Mucosa of rectum (tissue), 2 donors: ENCODE results near the gene STX16.

ENCODE experiments used
- H3K27ac ChIP-seq, 2 donors: one replicate each; pipeline ENCODE4 v1.7.0; 2013; ENCODE audit warnings: inconsistent platforms in 2 of 2, low read depth in 2 of 2, low read length in 2 of 2
- H3K27me3 ChIP-seq, 2 donors: one replicate each; pipeline ENCODE4 v1.7.0; 2013; ENCODE audit warnings: low read length in 2 of 2; ENCODE audit not compliant: control insufficient read depth in 2 of 2, insufficient read depth in 2 of 2
- H3K36me3 ChIP-seq, 2 donors: one replicate each; pipeline ENCODE4 v1.7.0; 2013; ENCODE audit warnings: low read length in 2 of 2; ENCODE audit not compliant: control insufficient read depth in 2 of 2, insufficient read depth in 2 of 2
- H3K4me1 ChIP-seq, 2 donors: one replicate each; pipeline ENCODE4 v1.7.0; 2013; ENCODE audit warnings: low read length in 2 of 2, mild to moderate bottlenecking in 1 of 2; ENCODE audit not compliant: control insufficient read depth in 2 of 2, insufficient read depth in 2 of 2
- H3K4me3 ChIP-seq, 2 donors: one replicate each; pipeline ENCODE4 v1.7.0; 2013; ENCODE audit warnings: low read length in 2 of 2
- H3K9ac ChIP-seq, 2 donors: one replicate each; pipeline ENCODE4 v1.7.0; 2013; ENCODE audit warnings: low read length in 2 of 2, low read depth in 1 of 2, mild to moderate bottlenecking in 1 of 2
- H3K9me3 ChIP-seq, 2 donors: one replicate each; pipeline ENCODE4 v1.7.0; 2013; ENCODE audit warnings: low read length in 2 of 2; ENCODE audit not compliant: control insufficient read depth in 2 of 2
- donor health status: healthy.
- donor health status: Normal muscosa, but diverticular disease.

STX16 gene

DNA sequence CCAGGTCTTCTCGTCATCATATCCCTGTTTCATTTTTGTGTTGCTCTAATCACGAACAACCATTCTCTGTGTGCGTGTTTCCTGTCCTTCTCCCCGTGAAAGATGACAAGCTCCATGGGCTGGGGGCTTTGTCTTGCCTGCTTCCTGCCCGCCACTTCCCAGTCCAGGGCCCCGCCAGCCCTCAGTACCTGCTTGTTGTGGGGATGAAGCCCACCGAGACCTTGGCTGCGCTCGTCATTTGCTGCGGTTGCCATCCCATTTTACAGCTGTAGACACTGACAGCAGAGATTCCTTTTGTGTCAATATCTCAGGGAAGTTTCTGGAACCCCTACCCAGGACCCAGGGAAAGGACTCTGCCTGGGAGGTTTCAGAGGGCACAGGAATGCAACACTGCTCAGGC, 40.3 kb upstream of the STX16 start:
- Histone ChIP-seq H3K4me1 (no peaks in the 10 kb centered on the region), H3K9ac (no peak overlapping the region), H3K36me3 (no peaks in the 10 kb centered on the region), H3K4me3 (no peak overlapping the region), H3K27me3 (no peaks in the 10 kb centered on the region), H3K27ac (no peak overlapping the region), H3K9me3 (no peaks in the 10 kb centered on the region)

DNA sequence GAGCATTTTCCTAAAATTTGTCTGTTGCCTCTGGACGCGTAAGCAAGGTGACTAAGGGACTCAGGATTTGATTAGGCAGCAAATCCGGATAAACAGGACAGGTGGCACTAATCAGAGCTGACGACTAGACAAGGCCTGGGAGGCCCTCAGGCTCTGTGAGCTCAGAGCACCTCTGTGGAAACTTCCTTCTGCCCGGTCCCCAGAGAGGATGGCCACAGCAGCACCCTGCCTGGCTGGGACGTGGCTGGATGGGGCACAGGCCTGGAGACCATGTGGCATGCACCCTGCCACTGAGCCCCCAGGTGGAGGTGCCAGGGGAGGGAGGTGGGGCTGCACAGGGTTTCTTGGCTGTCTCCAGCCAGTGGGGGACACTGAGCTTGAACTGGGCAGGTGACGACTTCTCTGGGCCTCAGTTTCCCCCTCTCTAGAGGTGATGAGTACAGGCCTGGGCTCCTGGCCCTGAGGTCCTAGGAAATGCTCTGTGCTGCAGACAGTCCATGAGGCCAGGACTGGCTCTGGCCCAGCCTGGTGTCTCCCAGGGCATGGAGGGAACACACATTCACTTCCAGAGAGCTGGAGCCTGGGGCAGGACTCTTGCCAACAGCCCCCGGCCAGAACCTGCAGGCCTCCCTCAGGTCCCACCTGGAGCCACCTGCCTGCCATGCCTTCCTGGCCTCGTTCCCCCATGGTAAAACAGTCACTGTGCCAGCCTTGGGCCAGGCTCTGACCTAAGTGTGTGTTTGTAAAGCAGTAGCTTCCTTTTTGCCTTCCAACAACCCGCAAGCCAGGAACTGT, 39.6 kb upstream of the STX16 start:
- no peaks in the 10 kb centered on the region for H3K27me3 ChIP-seq
- H3K4me3 ChIP-seq: no peak overlapping the region
- no peaks in the 10 kb centered on the region for H3K36me3 ChIP-seq
- H3K4me1 ChIP-seq: no peaks in the 10 kb centered on the region
- no peak overlapping the region for H3K27ac ChIP-seq
- H3K9me3 ChIP-seq: no peaks in the 10 kb centered on the region
- no peak overlapping the region for H3K9ac ChIP-seq

DNA sequence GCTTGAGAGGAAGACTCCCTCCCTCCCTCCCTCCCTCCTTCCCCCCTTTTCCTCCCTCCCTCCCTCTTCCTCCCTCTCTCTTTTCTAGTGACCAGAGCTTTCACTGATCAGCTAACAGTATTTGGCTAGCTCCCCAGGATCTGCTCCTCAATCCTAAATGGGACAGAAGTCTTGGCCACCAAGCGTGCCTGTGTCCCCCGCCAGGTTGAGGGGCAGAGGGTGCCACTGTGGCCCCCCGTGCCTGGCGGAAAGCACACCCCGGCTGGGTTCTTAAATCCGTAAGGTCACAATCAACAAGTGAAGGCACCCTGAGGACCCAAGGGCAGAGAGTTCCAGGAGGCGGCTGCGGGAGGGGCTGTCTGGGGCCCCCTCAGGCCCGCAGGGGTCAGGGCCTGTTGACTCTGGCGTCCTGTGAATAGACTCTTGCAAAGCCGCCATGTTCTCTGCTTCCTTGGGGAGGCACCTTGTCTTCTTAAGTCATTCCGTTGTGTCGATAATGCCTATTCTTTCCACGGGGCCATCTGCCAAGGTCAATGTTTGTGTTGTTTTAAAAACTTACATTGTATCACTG, 38.9 kb upstream of the STX16 start:
- Histone ChIP-seq H3K4me1 (no peaks in the 10 kb centered on the region), H3K9me3 (no peaks in the 10 kb centered on the region), H3K36me3 (no peaks in the 10 kb centered on the region), H3K9ac (no peak overlapping the region), H3K4me3 (no peak overlapping the region), H3K27me3 (no peaks in the 10 kb centered on the region), H3K27ac (no peak overlapping the region)

DNA sequence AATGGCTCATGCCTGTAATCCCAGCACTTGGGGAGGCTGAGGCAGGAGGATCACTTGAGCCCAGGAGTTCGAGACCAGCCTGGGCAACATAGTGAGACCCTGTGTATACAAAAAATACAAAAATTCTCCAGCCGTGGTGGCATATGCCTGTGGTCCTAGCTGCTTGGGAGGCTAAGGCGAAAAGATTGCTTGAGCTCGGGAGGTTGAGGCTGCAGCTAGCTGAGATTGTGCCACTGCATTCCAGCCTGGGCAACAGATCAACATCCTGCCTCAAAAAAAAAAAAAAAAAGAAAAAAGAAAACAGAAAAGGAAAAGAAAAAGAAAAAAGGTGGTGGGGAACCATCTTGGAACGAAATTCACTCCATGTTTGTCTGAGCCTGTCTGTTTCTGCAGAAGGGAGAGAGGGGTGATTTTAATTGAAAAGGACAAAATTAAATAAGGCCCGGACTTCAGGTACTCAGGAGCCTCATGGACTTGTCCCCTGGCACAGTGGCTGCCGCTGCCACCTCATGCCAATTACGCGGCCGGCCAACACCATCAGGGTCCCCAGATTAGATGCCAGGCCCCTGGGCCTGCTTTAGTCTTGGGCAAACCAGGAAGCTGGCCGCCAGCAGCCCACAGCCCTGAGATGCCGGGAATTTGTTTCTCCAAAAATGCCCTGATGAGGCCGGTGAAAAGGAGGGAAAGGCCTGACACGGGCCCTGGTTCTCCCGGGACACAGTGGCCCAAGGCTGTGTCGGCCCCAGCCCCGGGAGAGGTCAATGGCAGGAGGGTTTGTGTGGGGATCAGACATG, 37.8 kb upstream of the STX16 start:
- no peaks in the 10 kb centered on the region for H3K4me1 ChIP-seq
- no peak overlapping the region for H3K27ac ChIP-seq
- H3K36me3 ChIP-seq: no peaks in the 10 kb centered on the region
- no peak overlapping the region for H3K9ac ChIP-seq
- H3K4me3 ChIP-seq: no peak overlapping the region
- H3K27me3 ChIP-seq: no peaks in the 10 kb centered on the region
- H3K9me3 ChIP-seq: no peaks in the 10 kb centered on the region

DNA sequence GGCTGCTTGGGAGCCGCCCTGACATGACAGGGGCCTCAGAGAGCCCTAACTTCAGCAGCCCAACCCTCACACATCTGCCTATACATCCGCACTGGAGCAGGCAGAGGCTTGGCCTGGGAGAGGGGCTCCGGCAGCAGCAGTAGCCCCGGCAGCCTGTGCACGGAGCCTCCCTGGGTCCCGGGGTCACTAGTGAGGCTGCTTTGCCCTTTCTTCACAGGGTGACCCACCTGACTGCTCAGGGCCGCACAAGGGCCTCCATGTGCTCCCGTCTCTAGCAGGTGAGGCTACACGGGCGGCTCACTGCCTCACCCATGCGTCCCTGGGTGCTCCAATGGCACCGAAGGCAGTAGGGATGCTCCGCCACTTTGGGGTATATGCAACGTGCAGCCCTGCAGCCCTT, 36.7 kb upstream of the STX16 start:
- Histone ChIP-seq H3K4me1 (no peaks in the 10 kb centered on the region), H3K27ac (no peak overlapping the region), H3K27me3 (peaks cover 0 to 2% of the 10 kb centered on the region in 2 donors), H3K9me3 (no peaks in the 10 kb centered on the region), H3K4me3 (no peak overlapping the region), H3K9ac (no peak overlapping the region), H3K36me3 (no peaks in the 10 kb centered on the region)

DNA sequence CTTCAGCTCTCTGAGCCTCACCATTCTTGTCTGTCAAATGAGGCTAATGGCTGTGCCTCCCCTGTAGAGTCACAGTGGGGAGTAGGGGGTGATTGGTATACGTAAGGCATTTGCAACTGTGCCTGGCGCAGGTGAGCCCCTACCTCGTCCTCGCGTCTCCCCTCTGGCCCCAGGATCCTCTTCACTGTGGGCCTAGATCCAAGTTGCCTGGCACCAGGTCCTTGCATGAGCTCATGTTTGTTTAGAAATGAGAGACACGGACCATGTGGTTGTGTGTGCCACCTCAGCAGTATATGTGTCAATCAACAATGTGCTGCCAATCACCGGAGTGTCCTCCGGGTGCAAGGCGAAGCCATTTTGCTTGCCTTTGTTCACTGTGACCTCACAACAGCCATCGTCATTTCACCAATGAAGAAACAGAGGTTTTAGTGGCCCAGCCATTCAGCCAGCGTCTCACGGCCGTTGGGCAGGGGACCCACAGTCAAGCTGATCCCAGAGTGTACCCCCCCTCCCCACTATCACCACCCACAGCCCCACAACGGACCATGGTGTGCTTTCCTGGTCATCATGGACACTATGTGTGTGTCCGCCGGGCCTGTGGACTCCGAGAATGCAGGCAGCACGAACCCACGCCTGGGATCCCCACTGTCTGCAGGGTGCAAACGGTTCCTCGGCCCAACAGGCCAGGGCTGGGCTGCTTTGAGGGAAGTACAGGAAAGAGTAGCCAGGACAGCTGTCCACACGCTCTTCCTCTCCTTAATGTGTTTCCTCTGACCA, 35.9 kb upstream of the STX16 start:
- H3K4me1 ChIP-seq: no peaks in the 10 kb centered on the region
- H3K27me3 ChIP-seq: peaks cover 0 to 2% of the 10 kb centered on the region in 2 donors
- H3K27ac ChIP-seq: no peak overlapping the region
- H3K36me3 ChIP-seq: no peaks in the 10 kb centered on the region
- H3K4me3 ChIP-seq: no peak overlapping the region
- no peaks in the 10 kb centered on the region for H3K9me3 ChIP-seq
- no peak overlapping the region for H3K9ac ChIP-seq

DNA sequence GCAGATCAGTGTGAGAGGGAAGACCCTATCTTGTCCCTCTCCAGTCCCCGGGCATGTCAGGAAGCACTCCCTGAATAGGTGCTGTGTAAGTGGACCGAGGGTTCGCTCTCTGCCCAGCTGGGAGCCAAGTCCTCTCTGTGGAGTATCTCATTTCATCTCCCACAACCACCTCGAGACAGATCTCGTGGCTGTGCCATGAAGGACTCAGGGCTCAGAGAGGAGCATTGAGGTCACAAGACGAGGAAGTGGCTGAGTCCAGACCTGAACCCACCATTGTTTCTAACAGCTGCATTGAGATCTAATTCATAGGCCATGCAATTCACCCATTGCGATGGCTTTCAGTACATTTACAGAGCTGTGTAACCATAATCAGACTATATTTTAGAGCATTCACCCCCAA, 34.7 kb upstream of the STX16 start:
- no peaks in the 10 kb centered on the region for H3K9me3 ChIP-seq
- no peaks in the 10 kb centered on the region for H3K36me3 ChIP-seq
- no peak overlapping the region for H3K27ac ChIP-seq
- no peak overlapping the region for H3K9ac ChIP-seq
- peaks cover 0 to 2% of the 10 kb centered on the region in 2 donors for H3K27me3 ChIP-seq
- H3K4me3 ChIP-seq: no peak overlapping the region
- no peaks in the 10 kb centered on the region for H3K4me1 ChIP-seq

DNA sequence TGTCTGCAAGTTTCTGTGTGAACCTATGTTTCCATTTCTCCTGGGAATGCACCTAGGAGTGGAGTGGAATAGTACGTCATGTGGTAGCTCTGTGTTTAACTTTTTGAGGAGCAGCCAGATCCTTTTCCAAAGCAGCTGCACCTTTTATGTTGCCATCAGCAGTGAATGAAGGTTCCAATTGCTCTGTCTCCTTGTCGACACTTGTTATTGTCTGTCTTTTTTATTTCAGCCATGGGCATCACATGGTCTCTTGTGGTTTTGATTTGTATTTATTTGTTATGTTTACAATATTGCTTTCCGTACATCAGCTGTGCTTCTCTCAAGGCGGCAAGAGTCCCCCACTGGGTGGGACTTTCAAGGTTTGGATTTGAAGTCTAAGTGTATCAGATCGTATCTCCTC, 33.9 kb upstream of the STX16 start:
- no peaks in the 10 kb centered on the region for H3K9me3 ChIP-seq
- no peaks in the 10 kb centered on the region for H3K36me3 ChIP-seq
- H3K27me3 ChIP-seq: peaks cover 0 to 2% of the 10 kb centered on the region in 2 donors
- H3K4me1 ChIP-seq: no peaks in the 10 kb centered on the region
- no peak overlapping the region for H3K4me3 ChIP-seq
- H3K9ac ChIP-seq: no peak overlapping the region
- H3K27ac ChIP-seq: no peak overlapping the region

DNA sequence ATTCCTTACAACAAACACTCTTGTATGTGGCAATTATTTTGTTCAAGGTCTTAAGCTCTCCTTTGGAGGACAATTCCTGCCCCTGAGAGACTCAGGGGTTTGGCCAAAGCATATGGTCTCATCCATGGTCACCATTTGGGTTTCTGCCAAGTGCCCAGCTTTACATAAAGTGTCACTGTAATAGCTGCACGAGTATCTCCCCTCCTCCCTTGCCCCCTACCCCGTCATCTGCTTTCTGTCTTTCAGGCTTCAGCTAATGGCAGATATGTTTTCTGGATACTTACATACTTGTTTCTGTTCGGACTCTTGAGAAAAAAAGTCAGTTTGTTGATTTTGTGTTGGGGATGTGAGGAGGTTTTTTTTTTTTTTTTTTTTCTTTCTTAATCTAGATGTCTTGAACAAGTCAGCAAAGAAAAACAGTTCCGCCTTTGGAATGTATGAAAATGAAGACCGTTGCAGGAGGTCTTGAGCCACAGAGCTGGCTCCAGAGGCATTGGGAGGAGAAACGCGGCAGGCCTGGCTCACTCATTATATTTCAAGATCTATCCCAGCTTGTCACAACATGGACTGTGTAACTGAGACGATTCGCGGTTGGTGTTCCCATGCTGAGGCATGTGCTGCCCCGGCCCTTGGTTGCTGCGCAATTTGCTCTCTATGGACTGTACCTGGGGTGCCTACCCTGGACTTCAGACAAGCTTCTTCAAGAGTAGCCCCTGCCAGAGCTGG, 32.6 kb upstream of the STX16 start:
- Histone ChIP-seq H3K9me3 (no peaks in the 10 kb centered on the region), H3K9ac (no peak overlapping the region), H3K4me3 (no peak overlapping the region), H3K36me3 (no peaks in the 10 kb centered on the region), H3K27ac (no peak overlapping the region), H3K4me1 (no peaks in the 10 kb centered on the region), H3K27me3 (peaks cover 0 to 2% of the 10 kb centered on the region in 2 donors)
